HepG2 (cell line): ENCODE measurements around the gene SALL4. TPM values are rescaled to one million over a fixed set of nuclear protein-coding genes. Genes with fewer than 3 reads are reported as not detected.

Experiments
- JUND ChIP-seq: sonication (generic); formaldehyde crosslinking; IDR thresholded peaks from 2 replicates; pipeline ENCODE4 v1.8.0; 2022; ENCODE audit warnings: mild to moderate bottlenecking, missing genetic modification reagents
- NFYC ChIP-seq: IDR thresholded peaks from 2 replicates; pipeline ENCODE4 v1.6.1; 2016; ENCODE audit warnings: missing genetic modification reagents, missing compliant biosample characterization
- RBM39 ChIP-seq: fragments of 200-400 bp; formaldehyde crosslinking; IDR thresholded peaks from one replicate; pipeline ENCODE4 v1.6.1; 2018; ENCODE audit warnings: antibody characterized with exemption, mild to moderate bottlenecking, low read depth, low read length; ENCODE audit not compliant: poor library complexity, severe bottlenecking
- TEAD3 ChIP-seq: optimal IDR thresholded peaks from 2 replicates; pipeline ENCODE3; 2016; ENCODE audit warnings: borderline replicate concordance
- YEATS4 ChIP-seq: sonication (generic); formaldehyde crosslinking; IDR thresholded peaks from 2 replicates; pipeline ENCODE4 v1.4.0; 2020; ENCODE audit warnings: missing genetic modification reagents, borderline replicate concordance
- ZIK1 ChIP-seq: sonication (generic); formaldehyde crosslinking; IDR thresholded peaks from 2 replicates; pipeline ENCODE4 v1.5.0; 2020; ENCODE audit warnings: mild to moderate bottlenecking, low read depth, missing genetic modification reagents, borderline replicate concordance
- ZNF235 ChIP-seq: sonication (generic); formaldehyde crosslinking; IDR thresholded peaks from 2 replicates; pipeline ENCODE4 v1.8.1; 2023; ENCODE audit warnings: mild to moderate bottlenecking, missing genetic modification reagents, borderline replicate concordance
- ZNF350 ChIP-seq: sonication (generic); formaldehyde crosslinking; IDR thresholded peaks from 2 replicates; pipeline ENCODE4 v1.4.0; 2020; ENCODE audit warnings: mild to moderate bottlenecking, low read depth, missing genetic modification reagents, borderline replicate concordance
- ZNF530 ChIP-seq: sonication (generic); formaldehyde crosslinking; IDR thresholded peaks from 2 replicates; pipeline ENCODE4 v1.5.0; 2020; ENCODE audit warnings: low read depth, mild to moderate bottlenecking, missing genetic modification reagents
- ZNF567 ChIP-seq: sonication (generic); formaldehyde crosslinking; IDR thresholded peaks from 2 replicates; pipeline ENCODE4 v1.8.1; 2023; ENCODE audit warnings: mild to moderate bottlenecking, missing genetic modification reagents, borderline replicate concordance
- ZNF746 ChIP-seq: sonication (generic); formaldehyde crosslinking; IDR thresholded peaks from 2 replicates; pipeline ENCODE4 v1.8.0; 2022; ENCODE audit warnings: mild to moderate bottlenecking, missing genetic modification reagents
- ZNF816 ChIP-seq: sonication (generic); formaldehyde crosslinking; IDR thresholded peaks from 2 replicates; pipeline ENCODE4 v1.8.0; 2022; ENCODE audit warnings: missing genetic modification reagents, mild to moderate bottlenecking, borderline replicate concordance
- ZNF83 ChIP-seq: sonication (generic); formaldehyde crosslinking; IDR thresholded peaks from 2 replicates; pipeline ENCODE4 v1.4.0; 2020; ENCODE audit warnings: missing genetic modification reagents, mild to moderate bottlenecking, borderline replicate concordance
- ZNF883 ChIP-seq: sonication (generic); formaldehyde crosslinking; IDR thresholded peaks from 2 replicates; pipeline ENCODE4 v1.5.1; 2020; ENCODE audit warnings: mild to moderate bottlenecking, missing genetic modification reagents; ENCODE audit errors: not compliant biosample characterization
- polyA plus RNA-seq, 8 experiments: library from polyadenylated mRNA; depleted of rRNA in 3 of 8; stranded (reverse) in 7 of 8; unstranded in 1 of 8; fragments of >200 nt; fragmentation: Illumina TruSeq in 4 of 8; extraction: Trizol in 4 of 8; gene quantifications; 2 replicates each; pipeline versions ENCODE4 v1.2.1 to v1.2.3, GENCODE V29; 2011 to 2016; ENCODE audit warnings: low read depth in 4 of 8, missing spikeins in 1 of 8, mixed read lengths in 1 of 8; ENCODE audit not compliant: insufficient read depth in 1 of 8
- total RNA-seq, 5 experiments: library from RNA; depleted of rRNA; stranded (reverse); fragments of >200 nt; fragmentation: Illumina TruSeq; extraction: Trizol; gene quantifications; 2 replicates each; pipeline ENCODE4 v1.2.3, GENCODE V29; 2016; ENCODE audit warnings: low read depth in 1 of 5
- TF ChIP-seq, protein P1 (sequence below): sonication (generic); formaldehyde crosslinking; IDR thresholded peaks from 2 replicates; pipeline ENCODE4 v1.5.1; 2020; ENCODE audit warnings: mild to moderate bottlenecking, missing genetic modification reagents, moderate library complexity
- TF ChIP-seq, protein P2 (sequence below): IDR thresholded peaks from 2 replicates; pipeline ENCODE4 v1.6.1; 2012; ENCODE audit warnings: inconsistent platforms
- TF ChIP-seq, protein P3 (sequence below): sonication (generic); formaldehyde crosslinking; IDR thresholded peaks from 2 replicates; pipeline ENCODE4 v1.5.0; 2020; ENCODE audit warnings: mild to moderate bottlenecking, missing genetic modification reagents, moderate library complexity
- TF ChIP-seq, protein P4 (sequence below): sonication (generic); formaldehyde crosslinking; IDR thresholded peaks from 2 replicates; pipeline ENCODE4 v1.4.0; 2020; ENCODE audit warnings: mild to moderate bottlenecking, missing genetic modification reagents, borderline replicate concordance

Gene SALL4
- total and polyA plus RNA-seq, 2 of the 13 experiments (the other 11 are each of a cell fraction or from before 2014, with no cell fraction given) = 0.33 to 1.8 TPM

DNA sequence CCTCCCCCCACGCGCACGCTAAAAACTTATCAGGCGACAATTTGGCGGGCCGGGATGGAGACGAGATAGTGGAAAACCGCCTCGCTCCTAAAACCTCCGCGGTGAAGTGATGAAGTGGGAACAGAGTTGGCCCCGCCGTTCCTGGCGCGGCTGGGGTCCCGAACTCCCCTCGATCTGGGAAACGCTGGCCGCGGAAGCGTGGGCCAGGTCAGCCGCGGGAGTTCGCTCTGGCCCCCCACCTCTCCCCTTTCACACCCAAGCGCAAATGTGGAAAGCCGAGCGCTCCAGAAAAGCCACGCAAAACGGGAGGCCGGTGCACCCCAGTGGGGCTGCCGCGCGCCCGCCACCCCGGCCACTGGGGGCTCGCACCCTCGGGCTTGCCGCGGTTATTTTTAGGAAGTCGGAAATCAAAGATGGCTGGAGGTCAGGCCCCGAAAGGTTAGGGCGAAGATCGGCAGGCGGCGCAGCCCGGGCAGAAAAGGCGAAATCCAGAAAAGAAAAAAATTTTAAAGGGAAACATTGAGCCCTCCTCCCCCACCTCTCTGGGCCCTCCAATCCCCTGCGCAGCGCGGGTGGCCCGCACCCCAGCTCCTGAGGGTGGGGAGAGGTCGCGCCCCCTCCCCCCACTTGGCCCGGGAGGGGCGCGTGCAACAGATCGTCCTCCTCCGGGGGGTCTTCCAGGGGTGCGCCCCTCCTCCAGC is 1.0 kb downstream of the SALL4 start (continued):
- TF ChIP-seq, protein P1, sequence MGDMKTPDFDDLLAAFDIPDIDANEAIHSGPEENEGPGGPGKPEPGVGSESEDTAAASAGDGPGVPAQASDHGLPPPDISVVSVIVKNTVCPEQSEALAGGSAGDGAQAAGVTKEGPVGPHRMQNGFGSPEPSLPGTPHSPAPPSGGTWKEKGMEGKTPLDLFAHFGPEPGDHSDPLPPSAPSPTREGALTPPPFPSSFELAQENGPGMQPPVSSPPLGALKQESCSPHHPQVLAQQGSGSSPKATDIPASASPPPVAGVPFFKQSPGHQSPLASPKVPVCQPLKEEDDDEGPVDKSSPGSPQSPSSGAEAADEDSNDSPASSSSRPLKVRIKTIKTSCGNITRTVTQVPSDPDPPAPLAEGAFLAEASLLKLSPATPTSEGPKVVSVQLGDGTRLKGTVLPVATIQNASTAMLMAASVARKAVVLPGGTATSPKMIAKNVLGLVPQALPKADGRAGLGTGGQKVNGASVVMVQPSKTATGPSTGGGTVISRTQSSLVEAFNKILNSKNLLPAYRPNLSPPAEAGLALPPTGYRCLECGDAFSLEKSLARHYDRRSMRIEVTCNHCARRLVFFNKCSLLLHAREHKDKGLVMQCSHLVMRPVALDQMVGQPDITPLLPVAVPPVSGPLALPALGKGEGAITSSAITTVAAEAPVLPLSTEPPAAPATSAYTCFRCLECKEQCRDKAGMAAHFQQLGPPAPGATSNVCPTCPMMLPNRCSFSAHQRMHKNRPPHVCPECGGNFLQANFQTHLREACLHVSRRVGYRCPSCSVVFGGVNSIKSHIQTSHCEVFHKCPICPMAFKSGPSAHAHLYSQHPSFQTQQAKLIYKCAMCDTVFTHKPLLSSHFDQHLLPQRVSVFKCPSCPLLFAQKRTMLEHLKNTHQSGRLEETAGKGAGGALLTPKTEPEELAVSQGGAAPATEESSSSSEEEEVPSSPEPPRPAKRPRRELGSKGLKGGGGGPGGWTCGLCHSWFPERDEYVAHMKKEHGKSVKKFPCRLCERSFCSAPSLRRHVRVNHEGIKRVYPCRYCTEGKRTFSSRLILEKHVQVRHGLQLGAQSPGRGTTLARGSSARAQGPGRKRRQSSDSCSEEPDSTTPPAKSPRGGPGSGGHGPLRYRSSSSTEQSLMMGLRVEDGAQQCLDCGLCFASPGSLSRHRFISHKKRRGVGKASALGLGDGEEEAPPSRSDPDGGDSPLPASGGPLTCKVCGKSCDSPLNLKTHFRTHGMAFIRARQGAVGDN (CRISPR knock-in tag) = peak; percentile 36
- TF ChIP-seq ZIK1 (CRISPR knock-in tag) = no peak
- no peak for TF ChIP-seq TEAD3 (CRISPR knock-in tag)
- TF ChIP-seq NFYC (CRISPR knock-in tag) = no peak
- TF ChIP-seq, protein P2, sequence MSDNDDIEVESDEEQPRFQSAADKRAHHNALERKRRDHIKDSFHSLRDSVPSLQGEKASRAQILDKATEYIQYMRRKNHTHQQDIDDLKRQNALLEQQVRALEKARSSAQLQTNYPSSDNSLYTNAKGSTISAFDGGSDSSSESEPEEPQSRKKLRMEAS = no peak; the same call in 1 of the 2 replicates
- TF ChIP-seq, protein P3, sequence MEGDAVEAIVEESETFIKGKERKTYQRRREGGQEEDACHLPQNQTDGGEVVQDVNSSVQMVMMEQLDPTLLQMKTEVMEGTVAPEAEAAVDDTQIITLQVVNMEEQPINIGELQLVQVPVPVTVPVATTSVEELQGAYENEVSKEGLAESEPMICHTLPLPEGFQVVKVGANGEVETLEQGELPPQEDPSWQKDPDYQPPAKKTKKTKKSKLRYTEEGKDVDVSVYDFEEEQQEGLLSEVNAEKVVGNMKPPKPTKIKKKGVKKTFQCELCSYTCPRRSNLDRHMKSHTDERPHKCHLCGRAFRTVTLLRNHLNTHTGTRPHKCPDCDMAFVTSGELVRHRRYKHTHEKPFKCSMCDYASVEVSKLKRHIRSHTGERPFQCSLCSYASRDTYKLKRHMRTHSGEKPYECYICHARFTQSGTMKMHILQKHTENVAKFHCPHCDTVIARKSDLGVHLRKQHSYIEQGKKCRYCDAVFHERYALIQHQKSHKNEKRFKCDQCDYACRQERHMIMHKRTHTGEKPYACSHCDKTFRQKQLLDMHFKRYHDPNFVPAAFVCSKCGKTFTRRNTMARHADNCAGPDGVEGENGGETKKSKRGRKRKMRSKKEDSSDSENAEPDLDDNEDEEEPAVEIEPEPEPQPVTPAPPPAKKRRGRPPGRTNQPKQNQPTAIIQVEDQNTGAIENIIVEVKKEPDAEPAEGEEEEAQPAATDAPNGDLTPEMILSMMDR = no peak; the same call in 1 of the 2 replicates
- no peak for TF ChIP-seq ZNF567
- TF ChIP-seq ZNF350 (CRISPR knock-in tag) = no peak
- TF ChIP-seq ZNF746 = no peak
- peak; percentile 68 for TF ChIP-seq RBM39
- TF ChIP-seq, protein P4, sequence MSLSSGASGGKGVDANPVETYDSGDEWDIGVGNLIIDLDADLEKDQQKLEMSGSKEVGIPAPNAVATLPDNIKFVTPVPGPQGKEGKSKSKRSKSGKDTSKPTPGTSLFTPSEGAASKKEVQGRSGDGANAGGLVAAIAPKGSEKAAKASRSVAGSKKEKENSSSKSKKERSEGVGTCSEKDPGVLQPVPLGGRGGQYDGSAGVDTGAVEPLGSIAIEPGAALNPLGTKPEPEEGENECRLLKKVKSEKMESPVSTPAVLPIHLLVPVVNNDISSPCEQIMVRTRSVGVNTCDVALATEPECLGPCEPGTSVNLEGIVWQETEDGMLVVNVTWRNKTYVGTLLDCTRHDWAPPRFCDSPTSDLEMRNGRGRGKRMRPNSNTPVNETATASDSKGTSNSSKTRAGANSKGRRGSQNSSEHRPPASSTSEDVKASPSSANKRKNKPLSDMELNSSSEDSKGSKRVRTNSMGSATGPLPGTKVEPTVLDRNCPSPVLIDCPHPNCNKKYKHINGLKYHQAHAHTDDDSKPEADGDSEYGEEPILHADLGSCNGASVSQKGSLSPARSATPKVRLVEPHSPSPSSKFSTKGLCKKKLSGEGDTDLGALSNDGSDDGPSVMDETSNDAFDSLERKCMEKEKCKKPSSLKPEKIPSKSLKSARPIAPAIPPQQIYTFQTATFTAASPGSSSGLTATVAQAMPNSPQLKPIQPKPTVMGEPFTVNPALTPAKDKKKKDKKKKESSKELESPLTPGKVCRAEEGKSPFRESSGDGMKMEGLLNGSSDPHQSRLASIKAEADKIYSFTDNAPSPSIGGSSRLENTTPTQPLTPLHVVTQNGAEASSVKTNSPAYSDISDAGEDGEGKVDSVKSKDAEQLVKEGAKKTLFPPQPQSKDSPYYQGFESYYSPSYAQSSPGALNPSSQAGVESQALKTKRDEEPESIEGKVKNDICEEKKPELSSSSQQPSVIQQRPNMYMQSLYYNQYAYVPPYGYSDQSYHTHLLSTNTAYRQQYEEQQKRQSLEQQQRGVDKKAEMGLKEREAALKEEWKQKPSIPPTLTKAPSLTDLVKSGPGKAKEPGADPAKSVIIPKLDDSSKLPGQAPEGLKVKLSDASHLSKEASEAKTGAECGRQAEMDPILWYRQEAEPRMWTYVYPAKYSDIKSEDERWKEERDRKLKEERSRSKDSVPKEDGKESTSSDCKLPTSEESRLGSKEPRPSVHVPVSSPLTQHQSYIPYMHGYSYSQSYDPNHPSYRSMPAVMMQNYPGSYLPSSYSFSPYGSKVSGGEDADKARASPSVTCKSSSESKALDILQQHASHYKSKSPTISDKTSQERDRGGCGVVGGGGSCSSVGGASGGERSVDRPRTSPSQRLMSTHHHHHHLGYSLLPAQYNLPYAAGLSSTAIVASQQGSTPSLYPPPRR (CRISPR knock-in tag) = no peak
- TF ChIP-seq ZNF235 (CRISPR knock-in tag) = no peak; the same call in 1 of the 2 replicates
- TF ChIP-seq ZNF530 (CRISPR knock-in tag) = no peak
- TF ChIP-seq ZNF83 = no peak
- TF ChIP-seq JUND (CRISPR knock-in tag) = no peak
- TF ChIP-seq YEATS4 = no peak; the same call in 1 of the 2 replicates
- peak; percentile 57; the same call in 1 of the 2 replicates for TF ChIP-seq ZNF816 (CRISPR knock-in tag)
- TF ChIP-seq ZNF883 = no peak
